GM23338 (cell line): ENCODE data around the gene UBAC2.

Experiments
- CREB1 ChIP-seq: fragments of 250-450 bp; sonication (Bioruptor Pico); IDR thresholded peaks from 2 replicates; pipeline ENCODE4 v1.5.0; 2020; ENCODE audit warnings: low read depth, mild to moderate bottlenecking, moderate library complexity
- CTCF ChIP-seq, 2 experiments: fragments of 200-600 bp in 1 of 2; sonication (generic) in 1 of 2; conservative IDR thresholded peaks; 2 replicates each; pipeline versions ENCODE4 v1.5.1 to v1.6.1; 2016 to 2017; ENCODE audit warnings: antibody characterized with exemption in 2 of 2, low read depth in 2 of 2, mild to moderate bottlenecking in 2 of 2, moderate library complexity in 1 of 2
- EZH2 ChIP-seq: fragments of 200-600 bp; sonication (generic); IDR thresholded peaks from one replicate; pipeline ENCODE4 v1.8.0; 2017; ENCODE audit warnings: antibody characterized with exemption, mild to moderate bottlenecking, low read depth; ENCODE audit not compliant: unreplicated experiment
- EZH2phosphoT487 ChIP-seq: fragments of 200-600 bp; sonication (generic); IDR thresholded peaks from one replicate; pipeline ENCODE4 v1.8.1; 2018; ENCODE audit warnings: antibody characterized with exemption; ENCODE audit not compliant: unreplicated experiment
- JUNB ChIP-seq: IDR thresholded peaks from one replicate; pipeline ENCODE4 v1.6.1; 2016; ENCODE audit warnings: antibody characterized with exemption; ENCODE audit not compliant: unreplicated experiment
- POLR2AphosphoS5 ChIP-seq: IDR thresholded peaks from 2 replicates; pipeline ENCODE4 v1.6.1; 2016; ENCODE audit warnings: antibody characterized with exemption, low read depth
- STAT1 ChIP-seq: IDR thresholded peaks from one replicate; pipeline ENCODE4 v1.6.1; 2016; ENCODE audit warnings: antibody characterized with exemption; ENCODE audit not compliant: unreplicated experiment
- ZNF114 ChIP-seq: fragments of 250-450 bp; sonication (Bioruptor Pico); IDR thresholded peaks from 2 replicates; pipeline ENCODE4 v1.5.0; 2020; ENCODE audit warnings: mild to moderate bottlenecking, moderate library complexity
- ZNF331 ChIP-seq: fragments of 250-450 bp; sonication (Bioruptor Pico); IDR thresholded peaks from 2 replicates; pipeline ENCODE4 v1.5.0; 2020; ENCODE audit warnings: low read depth, mild to moderate bottlenecking, moderate library complexity
- TF ChIP-seq, protein P1 (sequence below): IDR thresholded peaks from one replicate; pipeline ENCODE4 v1.6.1; 2018; ENCODE audit warnings: antibody characterized with exemption; ENCODE audit not compliant: unreplicated experiment
- TF ChIP-seq, protein P2 (sequence below): IDR thresholded peaks from 2 replicates; pipeline ENCODE4 v1.6.1; 2016; ENCODE audit warnings: antibody characterized with exemption
- TF ChIP-seq, protein P3 (sequence below): fragments of 250-450 bp; sonication (Bioruptor Pico); IDR thresholded peaks from 2 replicates; pipeline ENCODE4 v1.5.0; 2020; ENCODE audit warnings: mild to moderate bottlenecking, moderate library complexity

GRCh38 chr13:99357941-99358340 lies 157.3 kb downstream of the UBAC2 start:
- TF ChIP-seq EZH2 (no peak), CTCF (conservative IDR thresholded peaks at IDR 0.05; ENCODE audit: low read depth in 2 of 2) (no peak), EZH2phosphoT487 (no peak), POLR2AphosphoS5 (no peak), CREB1 (CRISPR knock-in tag) (no peak), JUNB (no peak), ZNF114 (CRISPR knock-in tag) (no peak), STAT1 (no peak), ZNF331 (no peak)
- TF ChIP-seq, protein P1, sequence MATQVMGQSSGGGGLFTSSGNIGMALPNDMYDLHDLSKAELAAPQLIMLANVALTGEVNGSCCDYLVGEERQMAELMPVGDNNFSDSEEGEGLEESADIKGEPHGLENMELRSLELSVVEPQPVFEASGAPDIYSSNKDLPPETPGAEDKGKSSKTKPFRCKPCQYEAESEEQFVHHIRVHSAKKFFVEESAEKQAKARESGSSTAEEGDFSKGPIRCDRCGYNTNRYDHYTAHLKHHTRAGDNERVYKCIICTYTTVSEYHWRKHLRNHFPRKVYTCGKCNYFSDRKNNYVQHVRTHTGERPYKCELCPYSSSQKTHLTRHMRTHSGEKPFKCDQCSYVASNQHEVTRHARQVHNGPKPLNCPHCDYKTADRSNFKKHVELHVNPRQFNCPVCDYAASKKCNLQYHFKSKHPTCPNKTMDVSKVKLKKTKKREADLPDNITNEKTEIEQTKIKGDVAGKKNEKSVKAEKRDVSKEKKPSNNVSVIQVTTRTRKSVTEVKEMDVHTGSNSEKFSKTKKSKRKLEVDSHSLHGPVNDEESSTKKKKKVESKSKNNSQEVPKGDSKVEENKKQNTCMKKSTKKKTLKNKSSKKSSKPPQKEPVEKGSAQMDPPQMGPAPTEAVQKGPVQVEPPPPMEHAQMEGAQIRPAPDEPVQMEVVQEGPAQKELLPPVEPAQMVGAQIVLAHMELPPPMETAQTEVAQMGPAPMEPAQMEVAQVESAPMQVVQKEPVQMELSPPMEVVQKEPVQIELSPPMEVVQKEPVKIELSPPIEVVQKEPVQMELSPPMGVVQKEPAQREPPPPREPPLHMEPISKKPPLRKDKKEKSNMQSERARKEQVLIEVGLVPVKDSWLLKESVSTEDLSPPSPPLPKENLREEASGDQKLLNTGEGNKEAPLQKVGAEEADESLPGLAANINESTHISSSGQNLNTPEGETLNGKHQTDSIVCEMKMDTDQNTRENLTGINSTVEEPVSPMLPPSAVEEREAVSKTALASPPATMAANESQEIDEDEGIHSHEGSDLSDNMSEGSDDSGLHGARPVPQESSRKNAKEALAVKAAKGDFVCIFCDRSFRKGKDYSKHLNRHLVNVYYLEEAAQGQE = no peak
- TF ChIP-seq, protein P2, sequence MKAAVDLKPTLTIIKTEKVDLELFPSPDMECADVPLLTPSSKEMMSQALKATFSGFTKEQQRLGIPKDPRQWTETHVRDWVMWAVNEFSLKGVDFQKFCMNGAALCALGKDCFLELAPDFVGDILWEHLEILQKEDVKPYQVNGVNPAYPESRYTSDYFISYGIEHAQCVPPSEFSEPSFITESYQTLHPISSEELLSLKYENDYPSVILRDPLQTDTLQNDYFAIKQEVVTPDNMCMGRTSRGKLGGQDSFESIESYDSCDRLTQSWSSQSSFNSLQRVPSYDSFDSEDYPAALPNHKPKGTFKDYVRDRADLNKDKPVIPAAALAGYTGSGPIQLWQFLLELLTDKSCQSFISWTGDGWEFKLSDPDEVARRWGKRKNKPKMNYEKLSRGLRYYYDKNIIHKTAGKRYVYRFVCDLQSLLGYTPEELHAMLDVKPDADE = no peak
- TF ChIP-seq, protein P3, sequence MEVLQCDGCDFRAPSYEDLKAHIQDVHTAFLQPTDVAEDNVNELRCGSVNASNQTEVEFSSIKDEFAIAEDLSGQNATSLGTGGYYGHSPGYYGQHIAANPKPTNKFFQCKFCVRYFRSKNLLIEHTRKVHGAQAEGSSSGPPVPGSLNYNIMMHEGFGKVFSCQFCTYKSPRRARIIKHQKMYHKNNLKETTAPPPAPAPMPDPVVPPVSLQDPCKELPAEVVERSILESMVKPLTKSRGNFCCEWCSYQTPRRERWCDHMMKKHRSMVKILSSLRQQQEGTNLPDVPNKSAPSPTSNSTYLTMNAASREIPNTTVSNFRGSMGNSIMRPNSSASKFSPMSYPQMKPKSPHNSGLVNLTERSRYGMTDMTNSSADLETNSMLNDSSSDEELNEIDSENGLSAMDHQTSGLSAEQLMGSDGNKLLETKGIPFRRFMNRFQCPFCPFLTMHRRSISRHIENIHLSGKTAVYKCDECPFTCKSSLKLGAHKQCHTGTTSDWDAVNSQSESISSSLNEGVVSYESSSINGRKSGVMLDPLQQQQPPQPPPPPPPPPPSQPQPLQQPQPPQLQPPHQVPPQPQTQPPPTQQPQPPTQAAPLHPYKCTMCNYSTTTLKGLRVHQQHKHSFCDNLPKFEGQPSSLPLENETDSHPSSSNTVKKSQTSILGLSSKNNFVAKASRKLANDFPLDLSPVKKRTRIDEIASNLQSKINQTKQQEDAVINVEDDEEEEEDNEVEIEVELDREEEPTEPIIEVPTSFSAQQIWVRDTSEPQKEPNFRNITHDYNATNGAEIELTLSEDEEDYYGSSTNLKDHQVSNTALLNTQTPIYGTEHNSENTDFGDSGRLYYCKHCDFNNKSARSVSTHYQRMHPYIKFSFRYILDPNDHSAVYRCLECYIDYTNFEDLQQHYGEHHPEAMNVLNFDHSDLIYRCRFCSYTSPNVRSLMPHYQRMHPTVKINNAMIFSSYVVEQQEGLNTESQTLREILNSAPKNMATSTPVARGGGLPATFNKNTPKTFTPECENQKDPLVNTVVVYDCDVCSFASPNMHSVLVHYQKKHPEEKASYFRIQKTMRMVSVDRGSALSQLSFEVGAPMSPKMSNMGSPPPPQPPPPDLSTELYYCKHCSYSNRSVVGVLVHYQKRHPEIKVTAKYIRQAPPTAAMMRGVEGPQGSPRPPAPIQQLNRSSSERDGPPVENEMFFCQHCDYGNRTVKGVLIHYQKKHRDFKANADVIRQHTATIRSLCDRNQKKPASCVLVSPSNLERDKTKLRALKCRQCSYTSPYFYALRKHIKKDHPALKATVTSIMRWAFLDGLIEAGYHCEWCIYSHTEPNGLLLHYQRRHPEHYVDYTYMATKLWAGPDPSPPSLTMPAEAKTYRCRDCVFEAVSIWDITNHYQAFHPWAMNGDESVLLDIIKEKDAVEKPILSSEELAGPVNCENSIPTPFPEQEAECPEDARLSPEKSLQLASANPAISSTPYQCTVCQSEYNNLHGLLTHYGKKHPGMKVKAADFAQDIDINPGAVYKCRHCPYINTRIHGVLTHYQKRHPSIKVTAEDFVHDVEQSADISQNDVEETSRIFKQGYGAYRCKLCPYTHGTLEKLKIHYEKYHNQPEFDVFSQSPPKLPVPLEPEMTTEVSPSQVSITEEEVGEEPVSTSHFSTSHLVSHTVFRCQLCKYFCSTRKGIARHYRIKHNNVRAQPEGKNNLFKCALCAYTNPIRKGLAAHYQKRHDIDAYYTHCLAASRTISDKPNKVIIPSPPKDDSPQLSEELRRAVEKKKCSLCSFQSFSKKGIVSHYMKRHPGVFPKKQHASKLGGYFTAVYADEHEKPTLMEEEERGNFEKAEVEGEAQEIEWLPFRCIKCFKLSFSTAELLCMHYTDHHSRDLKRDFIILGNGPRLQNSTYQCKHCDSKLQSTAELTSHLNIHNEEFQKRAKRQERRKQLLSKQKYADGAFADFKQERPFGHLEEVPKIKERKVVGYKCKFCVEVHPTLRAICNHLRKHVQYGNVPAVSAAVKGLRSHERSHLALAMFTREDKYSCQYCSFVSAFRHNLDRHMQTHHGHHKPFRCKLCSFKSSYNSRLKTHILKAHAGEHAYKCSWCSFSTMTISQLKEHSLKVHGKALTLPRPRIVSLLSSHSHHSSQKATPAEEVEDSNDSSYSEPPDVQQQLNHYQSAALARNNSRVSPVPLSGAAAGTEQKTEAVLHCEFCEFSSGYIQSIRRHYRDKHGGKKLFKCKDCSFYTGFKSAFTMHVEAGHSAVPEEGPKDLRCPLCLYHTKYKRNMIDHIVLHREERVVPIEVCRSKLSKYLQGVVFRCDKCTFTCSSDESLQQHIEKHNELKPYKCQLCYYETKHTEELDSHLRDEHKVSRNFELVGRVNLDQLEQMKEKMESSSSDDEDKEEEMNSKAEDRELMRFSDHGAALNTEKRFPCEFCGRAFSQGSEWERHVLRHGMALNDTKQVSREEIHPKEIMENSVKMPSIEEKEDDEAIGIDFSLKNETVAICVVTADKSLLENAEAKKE = no peak
